Endothelial cell (in vitro differentiated cells): Measurements from ENCODE around the gene VPS37C. TPM values are rescaled to one million over a fixed set of nuclear protein-coding genes. Genes with fewer than 3 reads are reported as not detected.

Experiments
- DNase-seq: peaks from one replicate; pipeline ENCODE4 v3.0.0; 2021; ENCODE audit warnings: low spot score
- H3K27ac Mint-ChIP-seq: one replicate; pipeline ENCODE4 v1.8.0; 2021; ENCODE audit warnings: mixed read lengths, inconsistent platforms; ENCODE audit not compliant: unreplicated experiment
- H3K27me3 Mint-ChIP-seq: one replicate; pipeline ENCODE4 v1.8.0; 2021; ENCODE audit warnings: mild to moderate bottlenecking, moderate library complexity, mixed read lengths, inconsistent platforms; ENCODE audit not compliant: unreplicated experiment
- H3K36me3 Mint-ChIP-seq: one replicate; pipeline ENCODE4 v1.8.0; 2021; ENCODE audit warnings: mild to moderate bottlenecking, low read depth, mixed read lengths, inconsistent platforms; ENCODE audit not compliant: unreplicated experiment
- H3K4me1 Mint-ChIP-seq: one replicate; pipeline ENCODE4 v1.8.0; 2021; ENCODE audit warnings: mild to moderate bottlenecking, mixed read lengths, inconsistent platforms; ENCODE audit not compliant: unreplicated experiment
- H3K4me3 Mint-ChIP-seq: one replicate; pipeline ENCODE4 v1.8.0; 2021; ENCODE audit warnings: mild to moderate bottlenecking, mixed read lengths, inconsistent platforms; ENCODE audit not compliant: unreplicated experiment
- H3K9me3 Mint-ChIP-seq: one replicate; pipeline ENCODE4 v1.8.0; 2021; ENCODE audit warnings: mixed read lengths, inconsistent platforms; ENCODE audit not compliant: unreplicated experiment
- CTCF ChIP-seq: fragments of 200-600 bp; sonication (generic); IDR thresholded peaks from one replicate; pipeline ENCODE4 v1.5.0; 2021; ENCODE audit warnings: antibody characterized with exemption; ENCODE audit not compliant: unreplicated experiment
- total RNA-seq: library from RNA; stranded (reverse); fragmentation: NEBNext Ultra II Directional; extraction: Animal tissue kit (Norgen Biotek cat#: 25700); gene quantifications from one replicate; pipeline ENCODE4 v1.2.1, GENCODE V29; 2021; ENCODE audit not compliant: unreplicated experiment

Gene VPS37C
- total RNA-seq, 1 donor from 2014 or later = 23.9 TPM

GRCh38 chr11:61152816-61153592, 8.2 kb downstream of the VPS37C start:
- H3K9me3 Mint-ChIP-seq = no peaks in the 10 kb centered on the region
- H3K4me3 Mint-ChIP-seq = no peak overlapping the region

GRCh38 chr11:61151545-61152252, 9.5 kb downstream of the VPS37C start:
- peaks cover 43% of the 10 kb centered on the region for H3K4me1 Mint-ChIP-seq
- no peak overlapping the region for H3K27ac Mint-ChIP-seq

More at GRCh38 chr11:61152816-61153592, 8.2 kb downstream of the VPS37C start:
- TF ChIP-seq CTCF = no peak
- Mint-ChIP-seq H3K4me1 (peaks cover 40% of the 10 kb centered on the region), H3K27ac (no peak overlapping the region), H3K27me3 (peaks cover 6% of the 10 kb centered on the region), H3K36me3 (peaks cover 4% of the 10 kb centered on the region)
- DNase-seq = no peak

GRCh38 chr11:61150706-61151544, 10.3 kb downstream of the VPS37C start:
- no peak for DNase-seq
- H3K9me3 Mint-ChIP-seq = no peaks in the 10 kb centered on the region
- H3K27ac Mint-ChIP-seq = no peak overlapping the region
- H3K36me3 Mint-ChIP-seq = peaks cover 4% of the 10 kb centered on the region
- peaks cover 48% of the 10 kb centered on the region for H3K4me1 Mint-ChIP-seq
- no peak for TF ChIP-seq CTCF
- no peak overlapping the region for H3K4me3 Mint-ChIP-seq
- peaks cover 8% of the 10 kb centered on the region for H3K27me3 Mint-ChIP-seq

More at GRCh38 chr11:61151545-61152252, 9.5 kb downstream of the VPS37C start:
- Mint-ChIP-seq H3K36me3 (peaks cover 4% of the 10 kb centered on the region), H3K4me3 (no peak overlapping the region), H3K9me3 (no peaks in the 10 kb centered on the region), H3K27me3 (peaks cover 6% of the 10 kb centered on the region)
- no peak for TF ChIP-seq CTCF
- DNase-seq = no peak

GRCh38 chr11:61149624-61150615, 11.3 kb downstream of the VPS37C start:
- H3K9me3 Mint-ChIP-seq = no peaks in the 10 kb centered on the region
- H3K27me3 Mint-ChIP-seq = peaks cover 8% of the 10 kb centered on the region
- TF ChIP-seq CTCF = no peak
- H3K36me3 Mint-ChIP-seq = peaks cover 4% of the 10 kb centered on the region
- H3K4me1 Mint-ChIP-seq = peaks cover 50% of the 10 kb centered on the region
- H3K4me3 Mint-ChIP-seq = no peak overlapping the region
- DNase-seq = no peak
- H3K27ac Mint-ChIP-seq = no peak overlapping the region
